Middle frontal gyrus (tissue), 1 donor: Measurements from ENCODE around the gene PPM1M.
A peak's percentile ranks its signal among the peaks of the same experiment; 100 is the strongest.
"Not testable (repeated sequence)": the region's sequence is repeated elsewhere in the genome, so short reads cannot be mapped to it uniquely, and the experiment has no call there.

Source experiments
- DNase-seq: peaks from one replicate; pipeline ENCODE4 v3.0.0-alpha.2; 2015; ENCODE audit warnings: low spot score; ENCODE audit errors: extremely low spot score

The PPM1M gene

GRCh38 chr3:52277071-52277964, 31.8 kb downstream of the PPM1M start:
- DNase-seq = no peak

GRCh38 chr3:52277972-52278509, 32.5 kb downstream of the PPM1M start:
- DNase-seq = peak; percentile 18

- peak; percentile 91 for DNase-seq
These were observed 33.0 kb downstream of the PPM1M start, which contains the start of gene WDR82 for GRCh38 chr3:52278510-52279069. Gene WDR82, minus strand, starts transcription at chr3:52278649. Its CDS starts 288 bp downstream, at chr3:52278361.

- no peak for DNase-seq
These were observed 34.0 kb downstream of the PPM1M start for GRCh38 chr3:52279596-52279995.

GRCh38 chr3:52280050-52280461, 34.5 kb downstream of the PPM1M start:
- DNase-seq = no peak

- no peak for DNase-seq
These were observed 36.6 kb downstream of the PPM1M start for GRCh38 chr3:52281981-52282801.

GRCh38 chr3:52283306-52283705, 37.7 kb downstream of the PPM1M start:
- no peak for DNase-seq

GRCh38 chr3:52284051-52284450, 38.5 kb downstream of the PPM1M start:
- not testable (repeated sequence) for DNase-seq

- no peak for DNase-seq
These were observed 41.2 kb downstream of the PPM1M start for GRCh38 chr3:52286777-52287110.

- no peak for DNase-seq
These were observed 43.1 kb downstream of the PPM1M start for GRCh38 chr3:52288674-52289073.

- DNase-seq = no peak
These were observed 43.8 kb downstream of the PPM1M start for GRCh38 chr3:52289338-52289746.

GRCh38 chr3:52289747-52290595, 44.4 kb downstream of the PPM1M start:
- DNase-seq = no peak

GRCh38 chr3:52290596-52291507, 45.3 kb downstream of the PPM1M start:
- no peak for DNase-seq

GRCh38 chr3:52291508-52292181, 46.1 kb downstream of the PPM1M start:
- no peak for DNase-seq

GRCh38 chr3:52292247-52293065, 46.9 kb downstream of the PPM1M start:
- no peak for DNase-seq

GRCh38 chr3:52293491-52294319, 48.1 kb downstream of the PPM1M start:
- no peak for DNase-seq
